ENCODE measurements around the gene GPR141. TPM values are rescaled to one million over a fixed set of nuclear protein-coding genes. Genes with fewer than 3 reads are reported as not detected.

Gene GPR141
- total and polyA plus RNA-seq, 9 of the 15 experiments (the other 6 are each of a cell fraction or from before 2014, with no cell fraction given) = not detected

- TF ChIP-seq EGR1 (conservative IDR thresholded peaks at IDR 0.05) = no peak
- no peak for TF ChIP-seq ZNF830 (CRISPR knock-in tag; IDR thresholded peaks at IDR 0.05)
- TF ChIP-seq ZNF175 (CRISPR knock-in tag; IDR thresholded peaks at IDR 0.05; ENCODE audit: low read depth) = no peak
- TF ChIP-seq RFX5 (IDR thresholded peaks at IDR 0.05; ENCODE audit: low read depth, low read length) = no peak
- TF ChIP-seq BMI1 (IDR thresholded peaks at IDR 0.05; ENCODE audit: low read length) = no peak
- TF ChIP-seq ETV5 (CRISPR knock-in tag; IDR thresholded peaks at IDR 0.05; ENCODE audit: low read depth) = no peak
- TF ChIP-seq ETS2 (tag; IDR thresholded peaks at IDR 0.05; ENCODE audit: borderline replicate concordance, poor library complexity, severe bottlenecking) = no peak
Measured at GRCh38 chr7:37765872-37766525, 82.4 kb downstream of the GPR141 start (continued).

DNA sequence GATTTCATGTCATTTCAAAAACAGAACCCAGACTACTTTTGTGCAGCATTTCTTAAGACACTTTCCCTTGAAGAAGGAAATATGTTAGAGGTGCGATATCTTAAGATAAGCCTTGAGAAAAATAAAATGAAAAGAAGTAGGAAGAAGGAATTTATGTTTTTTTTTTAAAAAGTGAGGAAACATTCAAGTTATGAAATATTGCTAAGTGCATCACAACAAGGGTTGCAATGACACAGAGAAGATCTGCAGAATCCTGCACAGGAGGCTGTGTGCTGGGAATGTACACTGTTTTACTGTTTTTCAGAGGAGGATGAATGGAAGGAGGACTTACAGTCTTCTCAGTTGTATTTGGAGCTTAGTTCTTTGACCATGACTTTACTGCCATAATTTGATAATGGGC lies 85.0 kb downstream of the GPR141 start:
- in situ Hi-C loops (cut with MboI) = no loop called here
- ATAC-seq = no peak
- intact Hi-C loops (cut with micrococcal nuclease) = no loop called here
- Histone ChIP-seq H4K20me1 (replicated peaks; ENCODE audit: control insufficient read depth, insufficient read depth, low read length) (no peaks in the 10 kb centered on the region), H3K27me3 (ENCODE audit: control insufficient read depth in 2 of 2, insufficient read depth in 2 of 2, low read length in 2 of 2) (no peaks in the 10 kb centered on the region), H3K4me3 (no peak overlapping the region), H3K9ac (ENCODE audit: insufficient read depth in 1 of 2, low read depth in 2 of 2, low read length in 2 of 2) (no peak overlapping the region), H2AFZ (ENCODE audit: low read depth, low read length) (no peak overlapping the region), H3K9me3 (replicated peaks; ENCODE audit: control insufficient read depth, insufficient read depth, low read depth, low read length) (no peaks in the 10 kb centered on the region), H3K79me2 (ENCODE audit: control insufficient read depth, insufficient read depth, low read length) (no peaks in the 10 kb centered on the region), H3K4me2 (ENCODE audit: insufficient read depth, low read length) (no peak overlapping the region), H3K4me1 (replicated peaks in 1 of 2; ENCODE audit: control insufficient read depth in 2 of 2, insufficient read depth in 2 of 2, low read length in 2 of 2) (no peaks in the 10 kb centered on the region; a peak in 2 of 5 replicates), H3K9me1 (ENCODE audit: control insufficient read depth, insufficient read depth, low read length) (no peaks in the 10 kb centered on the region), H3K36me3 (ENCODE audit: control insufficient read depth, insufficient read depth, low read length) (no peaks in the 10 kb centered on the region), H3K27ac (ENCODE audit: extremely low read depth, low read depth, low read length) (no peak overlapping the region)
- POLR2A ChIA-PET = no interaction called here
- TF ChIP-seq SUPT5H (IDR thresholded peaks at IDR 0.05) (no peak), SNAPC5 (CRISPR knock-in tag; IDR thresholded peaks at IDR 0.05) (no peak), ZNF174 (CRISPR knock-in tag; IDR thresholded peaks at IDR 0.05) (no peak), REST (IDR thresholded peaks at IDR 0.05; ENCODE audit: borderline replicate concordance) (no peak), REST (CRISPR knock-in tag; IDR thresholded peaks at IDR 0.05; ENCODE audit: low read depth) (no peak)
- FAIRE-seq = no peak
- CTCF ChIA-PET (ENCODE audit: low intra/inter-chr PET ratio) = no interaction called here
- no peak for DNase-seq (ENCODE audit: extremely low read depth in 1 of 4, low spot score in 3 of 4)
- no TSS peak for BruUV-seq (replicated peaks)
- 0% methylated on average over 1 of the region's 1 CpG for WGBS (ENCODE audit: insufficient coverage, low coverage, missing lambda C conversion rate)

All from K562 (cell line).